ENCODE results near the gene COQ8A.

COQ8A gene

GRCh38 chr1:227033880-227034279 is 93.8 kb downstream of the COQ8A start:
- DNase-seq: no peak

- no peak for DNase-seq
Measured at GRCh38 chr1:227035316-227035715, 95.2 kb downstream of the COQ8A start.

GRCh38 chr1:227037121-227037520 is 97.0 kb downstream of the COQ8A start:
- DNase-seq: no peak

All from NCI-H1694 (cell line).